Heart right ventricle (tissue), 16 donors: ENCODE measurements around the gene PRPF39. TPM values are rescaled to one million over a fixed set of nuclear protein-coding genes. Genes with fewer than 3 reads are reported as not detected.

Experiments
- ATAC-seq, 8 donors: fragments of 200-7000 bp; cut with Tn5 transposase; one replicate each; pipeline ENCODE4 v1.9.1; 2020; ENCODE audit warnings: mild to moderate bottlenecking in 8 of 8, moderate library complexity in 8 of 8, moderate number of reproducible peaks in 1 of 8
- DNase-seq, 2 donors: peaks; one replicate each; pipeline ENCODE4 v3.0.0-alpha.2; 2020
- H3K27ac ChIP-seq, 10 donors: fragments of 200-600 bp; sonication (generic) in 2 of 10; one replicate each; pipeline versions ENCODE4 v1.5.0 to v1.8.0; 2020 to 2022; ENCODE audit warnings: mild to moderate bottlenecking in 3 of 10
- H3K27me3 ChIP-seq, 7 donors: fragments of 200-600 bp; one replicate each; pipeline ENCODE4 v1.8.0; 2021 to 2022; ENCODE audit warnings: mild to moderate bottlenecking in 2 of 7
- H3K36me3 ChIP-seq, 9 donors: fragments of 200-600 bp; sonication (generic) in 1 of 9; one replicate each; pipeline versions ENCODE4 v1.5.0 to v1.8.0; 2020 to 2022; ENCODE audit warnings: mild to moderate bottlenecking in 2 of 9
- H3K4me1 ChIP-seq, 9 donors: fragments of 200-600 bp; sonication (generic) in 1 of 9; one replicate each; pipeline versions ENCODE4 v1.5.0 to v1.8.0; 2020 to 2022; ENCODE audit warnings: mild to moderate bottlenecking in 4 of 9
- H3K4me3 ChIP-seq, 10 donors: fragments of 200-600 bp; sonication (generic) in 2 of 10; one replicate each; pipeline versions ENCODE4 v1.5.0 to v1.8.0; 2020 to 2022; ENCODE audit warnings: mild to moderate bottlenecking in 7 of 10, moderate library complexity in 2 of 10
- H3K9me3 ChIP-seq, 11 donors: fragments of 200-600 bp in 10 of 11; sonication (generic) in 2 of 11; one replicate each; pipeline versions ENCODE4 v1.5.0 to v1.8.0; 2013 to 2022; ENCODE audit warnings: mild to moderate bottlenecking in 2 of 11, control low read depth in 1 of 11, moderate library complexity in 1 of 11
- CTCF ChIP-seq, 9 donors: fragments of 200-600 bp; sonication (generic) in 2 of 9; IDR thresholded peaks; one replicate each; pipeline versions ENCODE4 v1.5.0 to v1.8.0; 2021 to 2022; ENCODE audit warnings: antibody characterized with exemption in 9 of 9, mild to moderate bottlenecking in 5 of 9, moderate library complexity in 1 of 9
- WGBS, 2 donors: extraction: QIAGEN DNeasy Blood & Tissue Kit; methylation state at CpG; one replicate each; pipeline ENCODE4 v1.1.7; 2013; ENCODE audit warnings: inconsistent platforms in 1 of 2; 5-methylcytosine and 5-hydroxymethylcytosine counted together
- intact Hi-C, 10 donors: fragments of 100-400 bp; cut with DNase I; formaldehyde crosslinking; loops; one replicate each; pipeline versions ENCODE4 v1.11.1 to v1.14.2; 2022
- polyA plus RNA-seq, 2 donors: library from polyadenylated mRNA; stranded (reverse); fragments of 200-250 nt; gene quantifications; one replicate each; pipeline ENCODE4 v1.2.3, GENCODE V29; 2013
- total RNA-seq, 10 donors: library from RNA; stranded (reverse); fragmentation: NEBNext Ultra II Directional in 3 of 10; extraction: Animal tissue kit (Norgen Biotek cat#: 25700) in 3 of 10; gene quantifications; one replicate each; pipeline versions ENCODE4 v1.2.1 to v1.2.4, GENCODE V29; 2021 to 2023
- donor health status: Arrhythmogenic right ventricular cardiomyopathy.
- donor health status: ischemic (EF 13 %, LVEDD 7.1; RV severe dilation, severe dysfunction).
- donor health status: healthy with polysubstance abuse.
- donor health status: DM: no; HTN: yes; CAD: no.
- donor health status: DM: no; HTN: no; CAD: no.
- donor health status: ischemic (EF 25% LVEDD 6.9; RV normal size, moderate dysfunction).
- donor health status: ischemic (EF 25% LVEDD 5.7; RV mildly dilated, moderate dysfunction).
- donor health status: healthy.
- donor health status: DM: yes; HTN: yes; CAD: no.
- donor health status: Ischemic cardiomyopathy.
- donor health status: ischemic (EF 35%, LVEDD 5.7; RV mildly dilated, moderate dysfunction).
- donor health status: nonischemic (EF 11% LVEDD 7.7; RV severe dilation, severe dysfunction).
- donor health status: DM: yes; HTN: yes; CAD: no.
- donor health status: PGD.
- donor health status: ischemic (EF 29% LVEDD 5.4; RV normal size, mild dysfunction).
- donor health status: nonischemic (EF 23%, LVEDD 6.1; RV moderate dilation, normal function).

PRPF39 gene
- total and polyA plus RNA-seq, 12 donors = 8.2 to 39.5 (median 13.4) TPM

- H3K27me3 ChIP-seq = no peaks in the 10 kb centered on the region
- ATAC-seq (no peak), DNase-seq (no peak)
- no peak for TF ChIP-seq CTCF (IDR thresholded peaks at IDR 0.05)
- H3K4me1 ChIP-seq = no peaks in the 10 kb centered on the region
- no peaks in the 10 kb centered on the region for H3K9me3 ChIP-seq
- H3K4me3 ChIP-seq = no peak overlapping the region
- H3K36me3 ChIP-seq = peaks cover 0 to 23% (median 0%) of the 10 kb centered on the region in 9 donors
- intact Hi-C loops = no loop called here
- H3K27ac ChIP-seq = no peak overlapping the region
These were observed 60.7 kb downstream of the PRPF39 start for GRCh38 chr14:45144658-45145057.

- Histone ChIP-seq H3K36me3 (peaks cover 0 to 28% (median 0%) of the 10 kb centered on the region in 9 donors), H3K27me3 (no peaks in the 10 kb centered on the region), H3K4me3 (no peak overlapping the region), H3K9me3 (no peaks in the 10 kb centered on the region), H3K27ac (no peak overlapping the region), H3K4me1 (no peaks in the 10 kb centered on the region)
- no peak for TF ChIP-seq CTCF (IDR thresholded peaks at IDR 0.05)
- ATAC-seq = no peak
- intact Hi-C loops = no loop called here
- DNase-seq = no peak
- WGBS, 2 donors = 96% methylated on average over 3 of the region's 3 CpGs
These were observed 61.3 kb downstream of the PRPF39 start for GRCh38 chr14:45145214-45145613.

GRCh38 chr14:45149602-45150001 lies 65.7 kb downstream of the PRPF39 start:
- ATAC-seq (no peak), DNase-seq (no peak)
- Histone ChIP-seq H3K27ac (no peak overlapping the region), H3K9me3 (no peaks in the 10 kb centered on the region), H3K4me3 (no peak overlapping the region), H3K4me1 (no peaks in the 10 kb centered on the region), H3K36me3 (peaks cover 0 to 26% (median 0%) of the 10 kb centered on the region in 9 donors), H3K27me3 (no peaks in the 10 kb centered on the region)
- TF ChIP-seq CTCF (IDR thresholded peaks at IDR 0.05) = no peak
- WGBS, 2 donors = 94 to 95% methylated on average over 3 of the region's 3 CpGs
- intact Hi-C loops = no loop called here

- Histone ChIP-seq H3K9me3 (no peaks in the 10 kb centered on the region), H3K4me3 (no peak overlapping the region), H3K27me3 (no peaks in the 10 kb centered on the region), H3K4me1 (no peaks in the 10 kb centered on the region), H3K36me3 (peaks cover 0 to 22% (median 0%) of the 10 kb centered on the region in 9 donors), H3K27ac (no peak overlapping the region)
- WGBS, 2 donors = 95 to 99% methylated on average over 4 of the region's 4 CpGs
- ATAC-seq (no peak), DNase-seq (no peak)
- intact Hi-C loops = no loop called here
- TF ChIP-seq CTCF (IDR thresholded peaks at IDR 0.05) = no peak
These were observed 66.5 kb downstream of the PRPF39 start for GRCh38 chr14:45150386-45150890.
